Left lobe of liver (tissue), 2 donors: ENCODE data around the gene FCGR3A. TPM values are rescaled to one million over a fixed set of nuclear protein-coding genes. Genes with fewer than 3 reads are reported as not detected.
"Not testable (repeated sequence)": the region's sequence is repeated elsewhere in the genome, so short reads cannot be mapped to it uniquely, and the experiment has no call there.

Experiments used
- ATAC-seq: fragments of 200-7000 bp; cut with Tn5 transposase; one replicate; pipeline ENCODE4 v1.9.1; 2020; ENCODE audit warnings: mild to moderate bottlenecking, moderate library complexity
- DNase-seq: peaks from one replicate; pipeline ENCODE4 v3.0.0-alpha.2; 2020; ENCODE audit warnings: low spot score
- total RNA-seq: library from RNA; stranded (reverse); gene quantifications from one replicate; pipeline ENCODE4 v1.2.1, GENCODE V29; 2021
- donor health status: DM: no; HTN: no; CAD: no; lungs with moderate emphysema.
- donor health status: DM: no; HTN: yes; CAD: no.

Gene FCGR3A
- 25.2 TPM for total RNA-seq

- peak; percentile 6 for ATAC-seq
- no peak for DNase-seq
Measured at GRCh38 chr1:161549652-161550051, at the start of gene FCGR3A. Gene FCGR3A (minus strand): TSS chr1:161549818. CDS start chr1:161549736, 82 bp downstream.

GRCh38 chr1:161597077-161597476, 47.5 kb upstream of the FCGR3A start:
- not testable (repeated sequence) for ATAC-seq, DNase-seq

GRCh38 chr1:161595583-161595982, 46.0 kb upstream of the FCGR3A start:
- DNase-seq, ATAC-seq: not testable (repeated sequence)

GRCh38 chr1:161595173-161595572, 45.6 kb upstream of the FCGR3A start:
- not testable (repeated sequence) for DNase-seq
- ATAC-seq: peak; percentile 28

- not testable (repeated sequence) for DNase-seq, ATAC-seq
Measured at GRCh38 chr1:161594269-161594984, 44.8 kb upstream of the FCGR3A start.

- ATAC-seq, DNase-seq: not testable (repeated sequence)
Measured at GRCh38 chr1:161593092-161593755, 43.6 kb upstream of the FCGR3A start.

GRCh38 chr1:161592586-161592985, 43.0 kb upstream of the FCGR3A start:
- not testable (repeated sequence) for DNase-seq, ATAC-seq

- not testable (repeated sequence) for ATAC-seq, DNase-seq
Measured at GRCh38 chr1:161589920-161590319, 40.3 kb upstream of the FCGR3A start.

- not testable (repeated sequence) for ATAC-seq, DNase-seq
Measured at GRCh38 chr1:161589365-161589764, 39.7 kb upstream of the FCGR3A start.

- ATAC-seq, DNase-seq: not testable (repeated sequence)
Measured at GRCh38 chr1:161588596-161588995, 39.0 kb upstream of the FCGR3A start.

- not testable (repeated sequence) for DNase-seq
- peak; percentile 84 for ATAC-seq
Measured at GRCh38 chr1:161582882-161583281, 33.3 kb upstream of the FCGR3A start.

- not testable (repeated sequence) for DNase-seq, ATAC-seq
Measured at GRCh38 chr1:161580879-161581537, 31.4 kb upstream of the FCGR3A start.

GRCh38 chr1:161579856-161580507, 30.4 kb upstream of the FCGR3A start:
- DNase-seq, ATAC-seq: not testable (repeated sequence)

- not testable (repeated sequence) for DNase-seq
- peak; percentile 30 for ATAC-seq
Measured at GRCh38 chr1:161576676-161577075, 27.1 kb upstream of the FCGR3A start.

- ATAC-seq, DNase-seq: not testable (repeated sequence)
Measured at GRCh38 chr1:161571703-161572102, 22.1 kb upstream of the FCGR3A start.

- not testable (repeated sequence) for ATAC-seq, DNase-seq
Measured at GRCh38 chr1:161566602-161566960, 17.0 kb upstream of the FCGR3A start.

GRCh38 chr1:161563522-161563921, 13.9 kb upstream of the FCGR3A start:
- DNase-seq, ATAC-seq: not testable (repeated sequence)

- not testable (repeated sequence) for DNase-seq
- peak; percentile 33 for ATAC-seq
Measured at GRCh38 chr1:161562441-161562840, 12.8 kb upstream of the FCGR3A start.

- ATAC-seq: peak; percentile 55
- DNase-seq: not testable (repeated sequence)
Measured at GRCh38 chr1:161560960-161561715, 11.5 kb upstream of the FCGR3A start.
